Measurements from ENCODE around the gene CCM2L. TPM values are rescaled to one million over a fixed set of nuclear protein-coding genes. Genes with fewer than 3 reads are reported as not detected.
A peak's percentile ranks its signal among the peaks of the same experiment; 100 is the strongest.

Gene CCM2L
- polyA plus RNA-seq, 2 of the 4 experiments (the other 2 are of a cell fraction) = 0.05 to 0.18 TPM

DNA sequence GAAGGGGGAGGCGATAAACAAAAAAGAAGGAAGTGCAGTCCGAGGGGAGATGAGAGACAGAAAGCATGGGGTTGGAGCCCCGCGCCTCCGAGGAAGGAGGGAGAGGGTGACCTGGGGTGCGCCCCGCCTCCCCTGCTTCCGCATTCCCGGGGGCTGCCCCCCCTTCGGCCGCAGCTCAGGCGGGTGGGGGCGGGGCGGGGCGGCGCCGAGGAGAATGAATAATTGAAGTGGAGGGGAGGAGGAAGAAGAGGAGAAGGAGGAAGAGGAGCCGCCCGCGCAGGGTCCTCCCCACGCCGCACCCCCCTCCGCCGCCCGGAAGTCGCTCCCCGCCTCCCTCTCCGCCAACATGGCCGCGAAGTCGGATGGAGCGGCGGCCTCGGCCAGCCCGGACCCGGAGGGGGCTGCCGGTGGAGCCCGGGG lies 42.4 kb upstream of the CCM2L start, which contains the start of gene XKR7:
Gene XKR7, plus strand, starts transcription at position 322 of the 420 bp plus-strand sequence. Its CDS starts 25 bp downstream, at position 347.
- POLR2A ChIA-PET = no interaction called here
- WGBS (ENCODE audit: missing lambda C conversion rate) = 19% methylated on average over 21 of the region's 38 CpGs

DNA sequence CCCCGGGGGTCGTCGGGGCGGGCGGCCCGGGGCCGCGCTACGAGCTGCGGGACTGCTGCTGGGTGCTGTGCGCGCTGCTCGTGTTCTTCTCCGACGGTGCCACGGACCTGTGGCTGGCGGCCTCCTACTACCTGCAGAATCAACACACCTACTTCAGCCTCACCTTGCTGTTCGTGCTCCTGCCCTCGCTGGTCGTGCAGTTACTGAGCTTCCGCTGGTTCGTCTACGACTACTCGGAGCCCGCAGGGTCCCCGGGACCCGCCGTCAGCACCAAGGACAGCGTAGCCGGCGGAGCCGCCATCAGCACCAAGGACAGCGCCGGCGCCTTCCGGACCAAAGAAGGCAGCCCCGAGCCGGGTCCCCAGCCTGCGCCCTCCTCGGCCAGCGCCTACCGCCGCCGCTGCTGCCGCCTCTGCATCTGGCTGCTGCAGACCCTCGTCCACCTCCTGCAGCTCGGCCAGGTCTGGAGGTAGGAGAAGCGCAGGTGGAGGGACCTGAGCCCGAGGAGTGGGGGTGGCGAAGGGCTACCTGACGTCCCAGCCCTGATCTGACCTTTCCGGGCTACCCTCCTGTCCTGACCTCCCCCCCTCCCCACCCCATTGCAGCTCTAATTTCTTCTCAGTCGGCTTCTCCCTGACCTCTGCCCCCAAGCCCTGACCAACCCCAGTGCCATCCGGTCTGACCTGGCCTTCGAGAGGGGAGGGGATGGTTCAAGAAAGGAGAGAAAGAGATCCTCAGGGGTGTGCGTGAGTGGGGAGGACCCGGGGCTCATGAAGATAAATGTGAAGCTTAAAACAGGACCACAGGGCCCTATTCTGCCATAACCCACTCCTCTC lies 41.7 kb upstream of the CCM2L start:
- CTCF ChIA-PET = interaction anchor here (0.6 to 5.1 kb wide), 8 partner anchors 9 to 145 kb away, joined by 3 to 35 read pairs (median 5); partner anchors contain the start of gene PDRG1
- POLR2A ChIA-PET = no interaction called here
- WGBS (ENCODE audit: missing lambda C conversion rate) = 47% methylated on average over 6 of the region's 57 CpGs
- no peak for TF ChIP-seq ZC3H11A (IDR thresholded peaks at IDR 0.05)
- TF ChIP-seq NPAS2 (CRISPR knock-in tag; IDR thresholded peaks at IDR 0.05; ENCODE audit: borderline replicate concordance) = peak; percentile 48; the same call in 1 of the 2 replicates
- no peak for TF ChIP-seq SMC3 (IDR thresholded peaks at IDR 0.05)
- no peak for TF ChIP-seq HES2 (IDR thresholded peaks at IDR 0.05)
- TF ChIP-seq EHF (CRISPR knock-in tag; IDR thresholded peaks at IDR 0.05) = peak; percentile 98
- TF ChIP-seq NR3C1 (IDR thresholded peaks at IDR 0.05) = no peak
- no peak for TF ChIP-seq FOSL2 (IDR thresholded peaks at IDR 0.05)
- no peak for TF ChIP-seq FOSL2 (CRISPR knock-in tag; IDR thresholded peaks at IDR 0.05)
- TF ChIP-seq, protein P1, sequence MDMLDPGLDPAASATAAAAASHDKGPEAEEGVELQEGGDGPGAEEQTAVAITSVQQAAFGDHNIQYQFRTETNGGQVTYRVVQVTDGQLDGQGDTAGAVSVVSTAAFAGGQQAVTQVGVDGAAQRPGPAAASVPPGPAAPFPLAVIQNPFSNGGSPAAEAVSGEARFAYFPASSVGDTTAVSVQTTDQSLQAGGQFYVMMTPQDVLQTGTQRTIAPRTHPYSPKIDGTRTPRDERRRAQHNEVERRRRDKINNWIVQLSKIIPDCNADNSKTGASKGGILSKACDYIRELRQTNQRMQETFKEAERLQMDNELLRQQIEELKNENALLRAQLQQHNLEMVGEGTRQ (IDR thresholded peaks at IDR 0.05) = no peak
- TF ChIP-seq, protein P2, sequence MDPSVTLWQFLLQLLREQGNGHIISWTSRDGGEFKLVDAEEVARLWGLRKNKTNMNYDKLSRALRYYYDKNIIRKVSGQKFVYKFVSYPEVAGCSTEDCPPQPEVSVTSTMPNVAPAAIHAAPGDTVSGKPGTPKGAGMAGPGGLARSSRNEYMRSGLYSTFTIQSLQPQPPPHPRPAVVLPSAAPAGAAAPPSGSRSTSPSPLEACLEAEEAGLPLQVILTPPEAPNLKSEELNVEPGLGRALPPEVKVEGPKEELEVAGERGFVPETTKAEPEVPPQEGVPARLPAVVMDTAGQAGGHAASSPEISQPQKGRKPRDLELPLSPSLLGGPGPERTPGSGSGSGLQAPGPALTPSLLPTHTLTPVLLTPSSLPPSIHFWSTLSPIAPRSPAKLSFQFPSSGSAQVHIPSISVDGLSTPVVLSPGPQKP (IDR thresholded peaks at IDR 0.05; ENCODE audit: low read depth, low read length) = no peak
- TF ChIP-seq, protein P3, sequence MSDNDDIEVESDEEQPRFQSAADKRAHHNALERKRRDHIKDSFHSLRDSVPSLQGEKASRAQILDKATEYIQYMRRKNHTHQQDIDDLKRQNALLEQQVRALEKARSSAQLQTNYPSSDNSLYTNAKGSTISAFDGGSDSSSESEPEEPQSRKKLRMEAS (IDR thresholded peaks at IDR 0.05) = no peak
- TF ChIP-seq CHD2 (IDR thresholded peaks at IDR 0.05; ENCODE audit: low read length, partially characterized antibody) = no peak
- TF ChIP-seq NFE2L2 (conservative IDR thresholded peaks at IDR 0.05; ENCODE audit: low read length) = no peak
- no peak for TF ChIP-seq ESRRA (IDR thresholded peaks at IDR 0.05; ENCODE audit: borderline replicate concordance, low read length)
- TF ChIP-seq RFX5 (IDR thresholded peaks at IDR 0.05) = no peak
- TF ChIP-seq PHF8 (IDR thresholded peaks at IDR 0.05; ENCODE audit: borderline replicate concordance, low read depth) = no peak
- TF ChIP-seq, protein P4, sequence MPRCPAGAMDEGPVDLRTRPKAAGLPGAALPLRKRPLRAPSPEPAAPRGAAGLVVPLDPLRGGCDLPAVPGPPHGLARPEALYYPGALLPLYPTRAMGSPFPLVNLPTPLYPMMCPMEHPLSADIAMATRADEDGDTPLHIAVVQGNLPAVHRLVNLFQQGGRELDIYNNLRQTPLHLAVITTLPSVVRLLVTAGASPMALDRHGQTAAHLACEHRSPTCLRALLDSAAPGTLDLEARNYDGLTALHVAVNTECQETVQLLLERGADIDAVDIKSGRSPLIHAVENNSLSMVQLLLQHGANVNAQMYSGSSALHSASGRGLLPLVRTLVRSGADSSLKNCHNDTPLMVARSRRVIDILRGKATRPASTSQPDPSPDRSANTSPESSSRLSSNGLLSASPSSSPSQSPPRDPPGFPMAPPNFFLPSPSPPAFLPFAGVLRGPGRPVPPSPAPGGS (IDR thresholded peaks at IDR 0.05) = no peak
- TF ChIP-seq JUNB (IDR thresholded peaks at IDR 0.05) = no peak
- TF ChIP-seq HOXA7 (CRISPR knock-in tag; IDR thresholded peaks at IDR 0.05) = no peak
- TF ChIP-seq HEYL (CRISPR knock-in tag; IDR thresholded peaks at IDR 0.05) = peak; percentile 79; the same call in 1 of the 2 replicates
- TF ChIP-seq KDM5A (IDR thresholded peaks at IDR 0.05) = no peak
- TF ChIP-seq, protein P5, sequence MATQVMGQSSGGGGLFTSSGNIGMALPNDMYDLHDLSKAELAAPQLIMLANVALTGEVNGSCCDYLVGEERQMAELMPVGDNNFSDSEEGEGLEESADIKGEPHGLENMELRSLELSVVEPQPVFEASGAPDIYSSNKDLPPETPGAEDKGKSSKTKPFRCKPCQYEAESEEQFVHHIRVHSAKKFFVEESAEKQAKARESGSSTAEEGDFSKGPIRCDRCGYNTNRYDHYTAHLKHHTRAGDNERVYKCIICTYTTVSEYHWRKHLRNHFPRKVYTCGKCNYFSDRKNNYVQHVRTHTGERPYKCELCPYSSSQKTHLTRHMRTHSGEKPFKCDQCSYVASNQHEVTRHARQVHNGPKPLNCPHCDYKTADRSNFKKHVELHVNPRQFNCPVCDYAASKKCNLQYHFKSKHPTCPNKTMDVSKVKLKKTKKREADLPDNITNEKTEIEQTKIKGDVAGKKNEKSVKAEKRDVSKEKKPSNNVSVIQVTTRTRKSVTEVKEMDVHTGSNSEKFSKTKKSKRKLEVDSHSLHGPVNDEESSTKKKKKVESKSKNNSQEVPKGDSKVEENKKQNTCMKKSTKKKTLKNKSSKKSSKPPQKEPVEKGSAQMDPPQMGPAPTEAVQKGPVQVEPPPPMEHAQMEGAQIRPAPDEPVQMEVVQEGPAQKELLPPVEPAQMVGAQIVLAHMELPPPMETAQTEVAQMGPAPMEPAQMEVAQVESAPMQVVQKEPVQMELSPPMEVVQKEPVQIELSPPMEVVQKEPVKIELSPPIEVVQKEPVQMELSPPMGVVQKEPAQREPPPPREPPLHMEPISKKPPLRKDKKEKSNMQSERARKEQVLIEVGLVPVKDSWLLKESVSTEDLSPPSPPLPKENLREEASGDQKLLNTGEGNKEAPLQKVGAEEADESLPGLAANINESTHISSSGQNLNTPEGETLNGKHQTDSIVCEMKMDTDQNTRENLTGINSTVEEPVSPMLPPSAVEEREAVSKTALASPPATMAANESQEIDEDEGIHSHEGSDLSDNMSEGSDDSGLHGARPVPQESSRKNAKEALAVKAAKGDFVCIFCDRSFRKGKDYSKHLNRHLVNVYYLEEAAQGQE (IDR thresholded peaks at IDR 0.05) = peak; percentile 99
- 0 out of 2 replicates have a peak, but pooled peaks have one; percentile 58 for TF ChIP-seq HDAC2 (IDR thresholded peaks at IDR 0.05)
- TF ChIP-seq HOXB5 (CRISPR knock-in tag; IDR thresholded peaks at IDR 0.05) = peak; percentile 98
- TF ChIP-seq CEBPB (IDR thresholded peaks at IDR 0.05) = no peak

More for the DNA sequence above, 42.4 kb upstream of the CCM2L start, which contains the start of gene XKR7:
- Histone ChIP-seq H3K4me2 (peak within 1 kb of the TSS; percentile 47; the same call in 2 of the 3 replicates), H3K9me3 (no peaks in the 10 kb centered on the region), H3K27ac (no peak within 1 kb of the TSS), H3K4me1 (peaks cover 6% of the 10 kb centered on the region; the same call in 2 of the 3 replicates), H3K4me3 (no peak within 1 kb of the TSS; the same call in 2 of the 3 replicates)
- FAIRE-seq = no peak
- TF ChIP-seq NR3C1 (IDR thresholded peaks at IDR 0.05) = no peak
- TF ChIP-seq RNF2 (IDR thresholded peaks at IDR 0.05; ENCODE audit: borderline replicate concordance, low read depth) = no peak
- no peak for TF ChIP-seq ATOH8 (CRISPR knock-in tag; IDR thresholded peaks at IDR 0.05; ENCODE audit: low read depth)
- no peak for TF ChIP-seq ZFP36 (IDR thresholded peaks at IDR 0.05; ENCODE audit: borderline replicate concordance, partially characterized antibody)
- CTCF ChIA-PET = interaction anchor here (1.3 to 5.1 kb wide), 4 partner anchors 9 to 121 kb away, joined by 3 to 35 read pairs (median 10); partner anchors contain the start of gene PDRG1
- ATAC-seq = no peak
- DNase-seq (ENCODE audit: low read depth in 1 of 2, low spot score in 1 of 2) = no peak

More for the DNA sequence above, 41.7 kb upstream of the CCM2L start:
- FAIRE-seq = no peak
- peak; percentile 82 to 89 for ATAC-seq
- no peaks in the 10 kb centered on the region for H3K9me3 ChIP-seq
- peak; percentile 44 to 81 for DNase-seq (ENCODE audit: low read depth in 1 of 2, low spot score in 1 of 2)
- no peak overlapping the region for H3K27ac ChIP-seq
- peak overlapping the region; percentile 47; the same call in 2 of the 3 replicates for H3K4me2 ChIP-seq
- H3K4me3 ChIP-seq = no peak overlapping the region; the same call in 2 of the 3 replicates
- peaks cover 6% of the 10 kb centered on the region; the same call in 2 of the 3 replicates for H3K4me1 ChIP-seq
